ENCODE results near the gene CAPN13. TPM values are rescaled to one million over a fixed set of nuclear protein-coding genes. Genes with fewer than 3 reads are reported as not detected.

CAPN13 gene
- total and polyA plus RNA-seq, 10 of the 15 experiments (the other 5 are each of a cell fraction or from before 2014, with no cell fraction given) = 0.03 to 0.10 (median 0.06) TPM; not detected in 7

- in situ Hi-C loops (cut with MboI) = no loop called here
- H4K20me1 ChIP-seq (ENCODE audit: control insufficient read depth, insufficient read depth) = no peaks in the 10 kb centered on the region
- ChIA-PET POLR2A (no interaction called here), RAD21 (ENCODE audit: unreplicated experiment) (no interaction called here), CTCF (interaction anchor here (1.0 to 2.3 kb wide), 3 partner anchors 12 to 525 kb away, joined by 3 to 10 read pairs (median 5); no protein-coding TSS in a partner anchor), SMC1A (ENCODE audit: uncharacterized antibody, unreplicated experiment) (interaction anchor here (1.0 to 2.6 kb wide), 4 partner anchors 355 to 525 kb away, joined by 3 to 10 read pairs (median 4); no protein-coding TSS in a partner anchor)
- no peaks in the 10 kb centered on the region for H3K9me3 ChIP-seq (replicated peaks; ENCODE audit: control insufficient read depth, insufficient read depth, low read length)
- WGBS (ENCODE audit: insufficient coverage, insufficient replicate concordance, low lambda C conversion rate, missing lambda C conversion rate) = 17% methylated on average over 6 of the region's 6 CpGs
- ATAC-seq = no peak
- intact Hi-C loops (cut with micrococcal nuclease; ENCODE audit: unreplicated experiment) = loop anchor here (5.0 kb wide), 1 partner anchor 482 kb away; no protein-coding TSS in a partner anchor
- no peak overlapping the region for H3K4me2 ChIP-seq (ENCODE audit: control insufficient read depth, insufficient read depth)
- no peaks in the 10 kb centered on the region for H3K36me3 ChIP-seq (ENCODE audit: control insufficient read depth in 2 of 2, insufficient read depth in 2 of 2, low read length in 1 of 2)
- H3K4me3 ChIP-seq = no peak overlapping the region
- no peaks in the 10 kb centered on the region; a peak in 1 of 4 replicates for H3K27me3 ChIP-seq (replicated peaks in 1 of 2; ENCODE audit: control insufficient read depth in 2 of 2, insufficient read depth in 2 of 2, low read length in 1 of 2)
- no peak overlapping the region for H3K27ac ChIP-seq (ENCODE audit: control insufficient read depth, insufficient read depth)
- TF ChIP-seq ATF7 (IDR thresholded peaks at IDR 0.05; ENCODE audit: low read depth) = no peak
- no peak for TF ChIP-seq MXI1 (IDR thresholded peaks at IDR 0.05; ENCODE audit: low read depth, low read length)
- TF ChIP-seq STAT1 (conservative IDR thresholded peaks at IDR 0.05) = no peak
- no peak for TF ChIP-seq KLF5 (IDR thresholded peaks at IDR 0.05; ENCODE audit: partially characterized antibody)
- no peak for TF ChIP-seq HDAC6 (IDR thresholded peaks at IDR 0.05; ENCODE audit: unreplicated experiment)
- no peak for TF ChIP-seq PML (IDR thresholded peaks at IDR 0.05; ENCODE audit: low read length)
- no peak for TF ChIP-seq CBX5 (IDR thresholded peaks at IDR 0.05; ENCODE audit: low read depth)
- TF ChIP-seq CREM (IDR thresholded peaks at IDR 0.05; ENCODE audit: low read depth) = no peak
- FAIRE-seq = no peak
- H3K4me1 ChIP-seq (ENCODE audit: control insufficient read depth, insufficient read depth, low read length) = no peaks in the 10 kb centered on the region
- no peak overlapping the region for H3K9ac ChIP-seq (ENCODE audit: control insufficient read depth, insufficient read depth, low read length)
- H2AFZ ChIP-seq (ENCODE audit: control insufficient read depth, low read depth, low read length) = no peak overlapping the region
- H3K79me2 ChIP-seq (ENCODE audit: control insufficient read depth, insufficient read depth, low read length) = no peaks in the 10 kb centered on the region
- no TSS peak for BruUV-seq (replicated peaks)
- DNase-seq (ENCODE audit: low read depth, low spot score) = no peak
These were observed 117.6 kb downstream of the CAPN13 start for GRCh38 chr2:30689496-30690125.

All from GM12878 (cell line).